HG03442 (cell line): Measurements from ENCODE around the gene TAGLN.
"Not testable (repeated sequence)": the region's sequence is repeated elsewhere in the genome, so short reads cannot be mapped to it uniquely, and the experiment has no call there.

ENCODE experiments used
- ATAC-seq: cut with Tn5 transposase; IDR thresholded peaks from one replicate; pipeline ENCODE4 v1.9.1; 2021; ENCODE audit warnings: mild to moderate bottlenecking, moderate library complexity; ENCODE audit not compliant: unreplicated experiment

TAGLN gene

GRCh38 chr11:117195258-117195657, 3.9 kb upstream of the TAGLN start:
- no peak for ATAC-seq

- ATAC-seq, result no peak
These were observed 3.4 kb upstream of the TAGLN start for GRCh38 chr11:117195761-117196160.

DNA sequence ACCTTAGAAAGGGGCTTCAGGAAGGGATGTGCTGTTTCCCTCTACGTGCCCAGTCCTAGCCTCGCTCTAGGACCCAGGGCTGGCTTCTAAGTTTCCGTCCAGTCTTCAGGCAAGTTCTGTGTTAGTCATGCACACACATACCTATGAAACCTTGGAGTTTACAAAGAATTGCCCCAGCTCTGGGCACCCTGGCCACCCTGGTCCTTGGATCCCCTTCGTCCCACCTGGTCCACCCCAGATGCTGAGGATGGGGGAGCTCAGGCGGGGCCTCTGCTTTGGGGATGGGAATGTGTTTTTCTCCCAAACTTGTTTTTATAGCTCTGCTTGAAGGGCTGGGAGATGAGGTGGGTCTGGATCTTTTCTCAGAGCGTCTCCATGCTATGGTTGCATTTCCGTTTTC, 2.2 kb upstream of the TAGLN start:
- no peak for ATAC-seq

DNA sequence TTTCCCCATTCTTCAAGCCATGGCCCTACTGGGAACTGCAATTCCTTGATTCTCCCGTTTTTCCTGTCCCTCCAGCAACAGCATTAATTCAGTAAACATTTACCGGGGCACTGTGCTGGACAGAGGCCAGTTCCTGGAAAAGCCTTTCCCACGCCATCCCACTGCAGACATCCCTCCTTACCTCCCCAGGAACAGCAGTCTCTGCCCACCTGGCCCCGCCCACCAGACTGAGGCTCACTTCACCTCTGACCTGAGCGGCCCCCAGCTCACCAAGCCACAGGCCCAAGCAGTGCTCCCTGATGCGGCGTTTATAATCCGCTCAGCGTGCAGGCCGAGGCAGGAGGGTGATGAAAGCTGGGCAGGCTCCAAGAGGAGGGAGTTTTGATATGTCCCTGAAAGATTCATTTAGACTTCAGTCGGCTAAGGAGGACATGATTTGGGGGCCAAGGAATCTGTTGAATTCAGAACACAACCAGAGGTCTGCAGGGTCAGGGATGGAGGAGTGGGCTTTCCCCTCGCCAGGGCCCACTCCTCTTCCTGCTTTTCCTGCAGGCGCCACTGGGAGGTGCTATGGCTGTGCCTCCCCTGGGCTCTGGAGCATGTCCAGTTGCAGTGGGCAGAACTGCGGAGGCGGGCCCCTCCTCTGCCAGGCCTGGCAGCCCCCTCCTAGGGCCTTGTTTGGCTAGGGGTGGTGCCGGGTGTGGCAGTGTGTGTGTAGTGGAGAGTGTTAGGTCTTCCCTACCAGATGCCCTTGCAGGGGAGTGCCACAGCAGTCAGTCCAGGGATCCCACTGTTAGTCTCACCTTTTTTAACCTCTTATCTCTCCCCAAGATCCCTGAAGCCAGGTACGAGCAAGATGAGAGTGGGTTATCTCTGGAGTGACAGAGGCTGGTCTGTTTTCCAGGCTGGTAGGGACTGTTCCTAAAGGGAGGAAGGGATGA, 1.4 kb upstream of the TAGLN start:
- ATAC-seq, result no peak

DNA sequence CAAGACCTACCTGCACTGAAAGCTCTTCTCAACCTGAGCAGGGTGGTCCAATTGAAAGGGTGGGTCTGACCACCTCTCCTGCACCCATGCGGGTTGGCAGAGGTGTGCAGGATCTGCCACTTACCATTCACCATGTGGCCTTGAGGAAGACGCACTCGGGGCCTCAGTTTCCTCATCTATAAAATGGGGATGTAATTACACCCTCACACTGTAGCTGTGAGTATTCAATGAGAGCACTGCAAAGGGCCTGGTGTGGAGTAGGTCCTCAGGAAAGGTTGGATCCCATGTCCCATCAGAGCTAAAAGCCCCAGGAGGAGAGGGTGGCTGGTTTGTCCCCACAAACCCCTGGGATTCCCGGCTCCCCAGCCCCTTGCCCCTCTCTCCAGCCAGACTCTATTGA, 557 bp upstream of the TAGLN start:
- no peak for ATAC-seq

DNA sequence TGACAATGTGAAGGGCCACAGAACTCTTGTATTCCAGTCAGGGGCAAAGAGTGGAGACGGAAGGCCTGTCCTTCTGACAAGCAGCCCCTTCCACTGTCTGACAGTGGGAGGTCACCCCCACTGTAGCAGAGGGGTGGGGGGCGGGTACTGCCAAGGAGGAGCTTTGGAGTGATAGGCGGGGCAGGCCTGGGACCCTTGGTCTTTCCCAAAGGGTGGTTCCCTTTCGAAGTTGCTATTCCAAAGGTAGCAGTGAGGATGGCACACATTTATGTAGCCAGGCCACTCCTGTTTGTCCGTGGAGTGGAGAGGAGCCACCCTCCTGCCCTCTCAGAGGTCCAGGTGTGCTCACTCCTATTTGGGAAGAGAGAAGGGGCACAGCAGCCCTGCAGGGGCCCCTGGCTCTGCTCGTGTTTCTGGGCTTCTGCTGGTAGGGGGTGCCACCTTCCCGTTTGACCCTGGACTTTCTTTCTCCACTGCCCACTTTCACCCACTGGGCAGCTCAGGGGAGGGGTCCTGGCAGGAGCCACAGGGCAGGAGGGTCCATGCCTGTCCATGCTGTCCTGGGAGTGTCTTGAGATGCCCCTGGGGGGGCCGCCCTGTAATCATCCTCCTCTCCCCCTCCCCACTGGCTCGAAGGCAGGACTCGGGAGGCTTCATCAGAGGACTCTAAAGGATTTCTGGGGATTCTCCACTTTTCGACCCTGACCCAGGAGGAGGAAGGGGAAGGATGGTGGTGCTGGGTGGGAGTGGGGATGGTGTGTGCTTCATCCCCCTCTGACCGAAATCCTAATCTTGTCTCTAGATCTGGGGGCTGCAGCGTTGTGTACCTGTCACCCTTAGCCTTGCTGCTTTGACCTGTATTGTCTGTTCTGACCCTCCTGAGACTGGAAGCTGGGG, 994 bp downstream of the TAGLN start:
- ATAC-seq, result no peak

- no peak for ATAC-seq
These were observed 1.9 kb downstream of the TAGLN start for GRCh38 chr11:117200813-117201657.

DNA sequence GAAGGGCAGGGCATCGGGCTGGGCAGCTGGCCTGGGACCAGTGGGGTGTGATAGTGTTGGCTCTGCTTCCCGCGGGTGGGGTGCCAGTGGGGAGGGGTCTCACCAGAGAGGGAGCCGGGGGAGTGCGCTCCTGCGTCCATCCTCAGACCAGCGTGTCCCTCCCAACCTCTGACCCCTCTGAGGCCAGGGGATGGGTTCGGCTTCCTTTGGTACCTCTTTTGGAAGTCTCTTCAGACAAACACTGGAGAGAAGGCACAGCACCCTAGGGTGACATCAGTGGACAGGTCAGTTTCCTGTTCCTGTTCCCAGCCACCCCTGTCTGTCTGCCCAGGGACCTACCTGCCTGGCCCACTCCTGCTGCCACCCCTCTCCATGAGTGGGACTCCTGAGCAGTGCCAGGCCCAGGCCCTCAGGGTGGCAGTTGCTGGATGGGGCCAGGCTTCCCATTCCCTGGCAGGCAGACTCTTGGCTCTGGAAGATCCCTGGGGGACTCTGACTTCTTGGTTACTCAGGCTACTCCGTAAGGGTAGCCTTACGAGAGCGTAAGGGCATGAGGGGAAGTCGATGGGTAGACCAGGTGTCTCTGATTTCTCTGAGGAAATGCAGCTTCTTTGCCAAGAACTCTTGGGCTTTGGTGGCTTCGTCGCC, 2.6 kb downstream of the TAGLN start:
- no peak for ATAC-seq

- ATAC-seq, result no peak
These were observed 3.4 kb downstream of the TAGLN start for GRCh38 chr11:117202386-117203068.

DNA sequence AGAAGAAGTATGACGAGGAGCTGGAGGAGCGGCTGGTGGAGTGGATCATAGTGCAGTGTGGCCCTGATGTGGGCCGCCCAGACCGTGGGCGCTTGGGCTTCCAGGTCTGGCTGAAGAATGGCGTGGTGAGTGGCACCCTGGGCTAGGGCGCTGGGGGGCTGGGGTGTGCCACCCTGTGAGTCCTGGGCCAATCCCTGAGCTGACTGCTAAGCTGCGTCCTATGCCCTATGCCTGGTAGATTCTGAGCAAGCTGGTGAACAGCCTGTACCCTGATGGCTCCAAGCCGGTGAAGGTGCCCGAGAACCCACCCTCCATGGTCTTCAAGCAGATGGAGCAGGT, 3.9 kb downstream of the TAGLN start:
- no peak for ATAC-seq

DNA sequence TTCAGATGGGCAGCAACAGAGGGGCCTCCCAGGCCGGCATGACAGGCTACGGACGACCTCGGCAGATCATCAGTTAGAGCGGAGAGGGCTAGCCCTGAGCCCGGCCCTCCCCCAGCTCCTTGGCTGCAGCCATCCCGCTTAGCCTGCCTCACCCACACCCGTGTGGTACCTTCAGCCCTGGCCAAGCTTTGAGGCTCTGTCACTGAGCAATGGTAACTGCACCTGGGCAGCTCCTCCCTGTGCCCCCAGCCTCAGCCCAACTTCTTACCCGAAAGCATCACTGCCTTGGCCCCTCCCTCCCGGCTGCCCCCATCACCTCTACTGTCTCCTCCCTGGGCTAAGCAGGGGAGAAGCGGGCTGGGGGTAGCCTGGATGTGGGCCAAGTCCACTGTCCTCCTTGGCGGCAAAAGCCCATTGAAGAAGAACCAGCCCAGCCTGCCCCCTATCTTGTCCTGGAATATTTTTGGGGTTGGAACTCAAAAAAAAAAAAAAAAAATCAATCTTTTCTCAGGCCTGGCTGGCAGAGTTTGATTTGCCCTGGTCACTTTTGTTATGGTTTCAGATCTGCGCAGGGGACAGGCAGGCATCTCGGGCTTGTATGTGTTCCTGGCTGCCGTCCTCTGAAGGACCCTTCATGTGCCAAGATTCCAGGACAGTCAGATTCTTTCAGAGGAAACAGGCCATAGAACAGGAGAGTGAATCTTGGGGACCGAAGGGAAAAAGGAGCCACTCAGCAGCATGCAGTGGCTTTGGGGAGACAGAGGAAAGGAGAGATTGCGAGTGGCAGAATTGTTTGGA, 5.3 kb downstream of the TAGLN start:
- no peak for ATAC-seq

DNA sequence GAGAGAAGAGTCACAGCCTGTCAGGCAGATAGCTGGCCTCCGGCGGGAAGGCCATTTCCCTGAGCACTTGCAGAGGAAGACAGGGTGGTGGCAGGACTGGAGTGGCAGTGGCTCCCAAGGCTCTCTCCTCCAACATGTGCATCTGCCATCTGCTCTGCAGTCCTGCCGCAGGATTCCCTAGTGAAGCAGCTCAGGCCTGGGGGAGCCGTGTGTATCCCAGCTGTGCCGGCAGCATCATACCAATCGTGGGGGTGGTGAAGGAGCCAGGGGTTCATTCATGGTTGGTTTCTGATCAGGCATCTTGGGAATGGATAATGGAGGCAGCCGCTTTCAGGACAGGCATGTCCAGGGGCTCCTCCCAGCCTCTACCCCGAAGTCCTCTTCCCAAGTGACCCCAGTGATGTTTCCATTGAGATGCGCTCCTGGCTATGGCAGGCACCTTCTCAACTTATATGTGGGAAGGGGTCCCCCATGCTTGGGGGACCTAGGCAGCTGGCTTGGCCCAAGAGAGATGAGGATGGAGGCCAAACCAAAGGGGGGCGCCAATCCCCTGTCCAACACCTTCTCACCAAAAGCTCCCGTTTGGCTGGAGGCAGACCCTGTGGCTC, 6.1 kb downstream of the TAGLN start:
- no peak for ATAC-seq

GRCh38 chr11:117206111-117206510, 6.9 kb downstream of the TAGLN start:
- ATAC-seq, result not testable (repeated sequence)

GRCh38 chr11:117206859-117207258, 7.7 kb downstream of the TAGLN start:
- not testable (repeated sequence) for ATAC-seq

GRCh38 chr11:117207481-117207880, 8.3 kb downstream of the TAGLN start:
- not testable (repeated sequence) for ATAC-seq

DNA sequence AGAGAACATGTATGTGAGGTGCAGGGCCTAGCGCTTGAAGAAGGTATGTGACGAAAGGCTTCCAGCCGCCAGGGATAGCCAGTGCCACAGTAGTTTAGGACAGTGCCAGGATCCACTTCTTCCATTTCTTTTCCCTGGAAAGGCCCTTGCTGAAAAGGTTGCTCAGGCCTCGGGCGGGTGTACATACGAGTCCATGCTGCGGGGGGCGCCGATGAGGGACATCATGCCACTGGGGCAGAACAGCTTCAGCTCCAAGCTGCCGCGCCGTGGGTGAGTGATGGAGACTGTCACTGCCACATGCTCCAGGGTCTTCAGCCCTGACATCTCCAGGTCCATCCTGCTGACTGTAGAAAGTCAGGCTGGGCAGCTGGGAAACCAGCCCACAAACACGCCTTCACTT, 9.5 kb downstream of the TAGLN start:
- ATAC-seq, result not testable (repeated sequence)

- not testable (repeated sequence) for ATAC-seq
These were observed 10.4 kb downstream of the TAGLN start for GRCh38 chr11:117209351-117210125.

- no peak for ATAC-seq
These were observed 11.4 kb downstream of the TAGLN start for GRCh38 chr11:117210620-117211019.
